OCI-M2 (cell line): Measurements from ENCODE around the gene PPT2.
"Not testable (repeated sequence)": the region's sequence is repeated elsewhere in the genome, so short reads cannot be mapped to it uniquely, and the experiment has no call there.

Source experiments
- DNase-seq: peaks from one replicate; lab custom pipeline; 2025; ENCODE audit not compliant: unreplicated experiment; lab: John Stamatoyannopoulos, UW

Gene PPT2

GRCh38 chr6:32175711-32176475 lies 22.0 kb downstream of the PPT2 start, which contains the start of gene AGPAT1:
AGPAT1 (minus strand) TSS chr6:32176084; CDS start chr6:32171496, 4,588 bp downstream.
- DNase-seq, result peak; percentile 92

GRCh38 chr6:32176476-32177182 lies 22.7 kb downstream of the PPT2 start:
- no peak for DNase-seq

GRCh38 chr6:32177183-32177787 lies 23.3 kb downstream of the PPT2 start:
- no peak for DNase-seq

- peak; percentile 99 for DNase-seq
Observed at GRCh38 chr6:32177788-32178546, 24.0 kb downstream of the PPT2 start, which contains the start of gene RNF5. RNF5 (plus strand) TSS chr6:32178405; CDS start chr6:32178512, 107 bp downstream.

- DNase-seq, result no peak
Observed at GRCh38 chr6:32178547-32179440, 24.9 kb downstream of the PPT2 start.

GRCh38 chr6:32179766-32180405 lies 25.9 kb downstream of the PPT2 start:
- DNase-seq, result no peak

- DNase-seq, result no peak
Observed at GRCh38 chr6:32181148-32181702, 27.3 kb downstream of the PPT2 start.

- DNase-seq, result no peak
Observed at GRCh38 chr6:32181915-32182529, 28.1 kb downstream of the PPT2 start.

GRCh38 chr6:32182555-32182981 lies 28.6 kb downstream of the PPT2 start:
- DNase-seq, result no peak

- no peak for DNase-seq
Observed at GRCh38 chr6:32183030-32183429, 29.1 kb downstream of the PPT2 start.

GRCh38 chr6:32183483-32184083 lies 29.6 kb downstream of the PPT2 start:
- DNase-seq, result no peak

GRCh38 chr6:32184084-32184640 lies 30.2 kb downstream of the PPT2 start, which contains the start of gene AGER:
AGER (minus strand) TSS chr6:32184253; CDS start chr6:32184222, 31 bp downstream.
- no peak for DNase-seq

GRCh38 chr6:32185681-32186131 lies 31.8 kb downstream of the PPT2 start:
- DNase-seq, result not testable (repeated sequence)

- DNase-seq, result not testable (repeated sequence)
Observed at GRCh38 chr6:32186151-32186840, 32.4 kb downstream of the PPT2 start.

- no peak for DNase-seq
Observed at GRCh38 chr6:32187009-32187709, 33.2 kb downstream of the PPT2 start.

GRCh38 chr6:32187725-32188380 lies 33.9 kb downstream of the PPT2 start:
- not testable (repeated sequence) for DNase-seq
